ENCODE results near the gene FAM219A. TPM values are rescaled to one million over a fixed set of nuclear protein-coding genes. Genes with fewer than 3 reads are reported as not detected.

The FAM219A gene
- total RNA-seq, 2 experiments from 2014 or later: 6.5 to 12.7 TPM

GRCh38 chr9:34503406-34503805 is 45.0 kb upstream of the FAM219A start:
- H3K4me2 ChIP-seq (ENCODE audit: low read length): no peak overlapping the region
- no peaks in the 10 kb centered on the region for H3K9me3 ChIP-seq (ENCODE audit: low read length)
- no peak overlapping the region for H3K27ac ChIP-seq (ENCODE audit: low read depth, low read length, poor library complexity, severe bottlenecking)
- H3K79me2 ChIP-seq (ENCODE audit: insufficient read depth, low read depth, low read length): no peaks in the 10 kb centered on the region
- intact Hi-C loops (cut with micrococcal nuclease; ENCODE audit: unreplicated experiment): loop anchor here (5.0 kb wide), 1 partner anchor 99 kb away; no protein-coding TSS in a partner anchor
- no peaks in the 10 kb centered on the region for H3K9me2 ChIP-seq (ENCODE audit: insufficient read depth, low read length)
- no TSS peak for BruUV-seq (replicated peaks)
- H3K4me3 ChIP-seq (ENCODE audit: low read depth, low read length, poor library complexity, severe bottlenecking): no peak overlapping the region
- no peak for DNase-seq (ENCODE audit: low spot score)
- POLR2A ChIA-PET: no interaction called here
- CTCF ChIA-PET (ENCODE audit: unreplicated experiment): no interaction called here
- no peak overlapping the region for H2AFZ ChIP-seq (ENCODE audit: low read length)
- no peaks in the 10 kb centered on the region for H3K4me1 ChIP-seq (ENCODE audit: insufficient read depth, low read length, poor library complexity, severe bottlenecking)
- TF ChIP-seq EZH2phosphoT487 (IDR thresholded peaks at IDR 0.05; ENCODE audit: borderline replicate concordance, low read depth, low read length) (no peak), CTCF (conservative IDR thresholded peaks at IDR 0.05; ENCODE audit: low read length) (no peak)
- no peaks in the 10 kb centered on the region for H3K36me3 ChIP-seq (ENCODE audit: insufficient read depth, low read length)
- no peaks in the 10 kb centered on the region for H4K20me1 ChIP-seq (ENCODE audit: insufficient read depth, low read length)

- intact Hi-C loops (cut with micrococcal nuclease; ENCODE audit: unreplicated experiment): loop anchor here (5.0 kb wide), 1 partner anchor 99 kb away; no protein-coding TSS in a partner anchor
- no peaks in the 10 kb centered on the region for H3K4me1 ChIP-seq (ENCODE audit: insufficient read depth, low read length, poor library complexity, severe bottlenecking)
- no peak overlapping the region for H2AFZ ChIP-seq (ENCODE audit: low read length)
- ChIA-PET POLR2A (no interaction called here), CTCF (ENCODE audit: unreplicated experiment) (no interaction called here)
- no peak overlapping the region for H3K27ac ChIP-seq (ENCODE audit: low read depth, low read length, poor library complexity, severe bottlenecking)
- H3K4me2 ChIP-seq (ENCODE audit: low read length): no peak overlapping the region
- H3K4me3 ChIP-seq (ENCODE audit: low read depth, low read length, poor library complexity, severe bottlenecking): no peak overlapping the region
- no peaks in the 10 kb centered on the region for H3K9me2 ChIP-seq (ENCODE audit: insufficient read depth, low read length)
- no peak for DNase-seq (ENCODE audit: low spot score)
- H4K20me1 ChIP-seq (ENCODE audit: insufficient read depth, low read length): no peaks in the 10 kb centered on the region
- TF ChIP-seq CTCF (conservative IDR thresholded peaks at IDR 0.05; ENCODE audit: low read length): no peak
- no peak for TF ChIP-seq EZH2phosphoT487 (IDR thresholded peaks at IDR 0.05; ENCODE audit: borderline replicate concordance, low read depth, low read length)
- no peaks in the 10 kb centered on the region for H3K79me2 ChIP-seq (ENCODE audit: insufficient read depth, low read depth, low read length)
- no TSS peak for BruUV-seq (replicated peaks)
- H3K36me3 ChIP-seq (ENCODE audit: insufficient read depth, low read length): no peaks in the 10 kb centered on the region
- no peaks in the 10 kb centered on the region for H3K9me3 ChIP-seq (ENCODE audit: low read length)
These were observed 44.5 kb upstream of the FAM219A start for GRCh38 chr9:34502891-34503290.

GRCh38 chr9:34502471-34502870 is 44.1 kb upstream of the FAM219A start:
- Histone ChIP-seq H3K9me3 (ENCODE audit: low read length) (no peaks in the 10 kb centered on the region), H4K20me1 (ENCODE audit: insufficient read depth, low read length) (no peaks in the 10 kb centered on the region), H3K4me2 (ENCODE audit: low read length) (no peak overlapping the region), H3K27ac (ENCODE audit: low read depth, low read length, poor library complexity, severe bottlenecking) (no peak overlapping the region), H3K79me2 (ENCODE audit: insufficient read depth, low read depth, low read length) (no peaks in the 10 kb centered on the region), H3K9me2 (ENCODE audit: insufficient read depth, low read length) (no peaks in the 10 kb centered on the region), H3K4me1 (ENCODE audit: insufficient read depth, low read length, poor library complexity, severe bottlenecking) (no peaks in the 10 kb centered on the region), H2AFZ (ENCODE audit: low read length) (no peak overlapping the region), H3K36me3 (ENCODE audit: insufficient read depth, low read length) (no peaks in the 10 kb centered on the region), H3K4me3 (ENCODE audit: low read depth, low read length, poor library complexity, severe bottlenecking) (no peak overlapping the region)
- no peak for DNase-seq (ENCODE audit: low spot score)
- intact Hi-C loops (cut with micrococcal nuclease; ENCODE audit: unreplicated experiment): loop anchor here (5.0 kb wide), 1 partner anchor 100 kb away; no protein-coding TSS in a partner anchor
- TF ChIP-seq EZH2phosphoT487 (IDR thresholded peaks at IDR 0.05; ENCODE audit: borderline replicate concordance, low read depth, low read length) (no peak), CTCF (conservative IDR thresholded peaks at IDR 0.05; ENCODE audit: low read length) (no peak)
- ChIA-PET CTCF (ENCODE audit: unreplicated experiment) (no interaction called here), POLR2A (interaction anchor here (0.5 kb wide), 1 partner anchor 530 kb away, joined by 3 read pairs; no protein-coding TSS in a partner anchor)
- no TSS peak for BruUV-seq (replicated peaks)
